GM23338 (cell line): ENCODE data around the gene ZNF583. TPM values are rescaled to one million over a fixed set of nuclear protein-coding genes. Genes with fewer than 3 reads are reported as not detected.

ENCODE experiments used
- ATAC-seq: fragments of 200-7000 bp; cut with Tn5 transposase; 3 replicates; pipeline ENCODE4 v1.9.1; 2020
- DNase-seq: peaks from one replicate; pipeline ENCODE4 v3.0.0-alpha.2; 2015; ENCODE audit warnings: low spot score
- H2AFZ ChIP-seq: fragments of 200-600 bp; sonication (generic); 2 replicates; pipeline ENCODE4 v1.8.0; 2016; ENCODE audit warnings: antibody characterized with exemption, mild to moderate bottlenecking, moderate library complexity
- H3F3A ChIP-seq: fragments of 200-600 bp; sonication (generic); replicated peaks from 2 replicates; pipeline ENCODE4 v1.8.0; 2017; ENCODE audit warnings: antibody characterized with exemption, mixed run types, low read depth
- H3K27ac ChIP-seq: fragments of 200-600 bp; sonication (generic); 2 replicates; pipeline ENCODE4 v1.6.1; 2016; ENCODE audit warnings: low read depth
- H3K27me3 ChIP-seq: fragments of 200-600 bp; sonication (generic); 2 replicates; pipeline ENCODE4 v1.8.0; 2016; ENCODE audit warnings: mild to moderate bottlenecking, mixed run types, moderate library complexity; ENCODE audit not compliant: insufficient read depth
- H3K36me3 ChIP-seq: fragments of 200-600 bp; sonication (generic); 2 replicates; pipeline ENCODE4 v1.8.0; 2016; ENCODE audit warnings: mild to moderate bottlenecking; ENCODE audit not compliant: insufficient read depth
- H3K4me1 ChIP-seq: fragments of 200-600 bp; sonication (generic); 2 replicates; pipeline ENCODE4 v1.8.0; 2016; ENCODE audit warnings: mild to moderate bottlenecking, moderate library complexity; ENCODE audit not compliant: insufficient read depth
- H3K4me2 ChIP-seq: fragments of 200-600 bp; sonication (generic); 2 replicates; pipeline ENCODE4 v1.7.1; 2017; ENCODE audit warnings: mixed run types
- H3K4me3 ChIP-seq: fragments of 200-600 bp; sonication (generic); 2 replicates; pipeline ENCODE4 v1.6.1; 2016; ENCODE audit warnings: mixed run types
- H3K79me2 ChIP-seq: fragments of 200-600 bp; sonication (generic); replicated peaks from 2 replicates; pipeline ENCODE4 v1.8.0; 2017; ENCODE audit warnings: mild to moderate bottlenecking; ENCODE audit not compliant: insufficient read depth
- H3K9me2 ChIP-seq: fragments of 200-600 bp; sonication (generic); 2 replicates; pipeline ENCODE4 v1.8.0; 2017; ENCODE audit not compliant: insufficient read depth
- H4K20me1 ChIP-seq: fragments of 200-600 bp; sonication (generic); replicated peaks from 2 replicates; pipeline ENCODE4 v1.8.0; 2017; ENCODE audit warnings: mild to moderate bottlenecking; ENCODE audit not compliant: insufficient read depth
- H3K27ac Mint-ChIP-seq: 2 replicates; pipeline ENCODE4 v1.8.0; 2020; ENCODE audit warnings: inconsistent platforms, mild to moderate bottlenecking, moderate library complexity, mixed read lengths
- H3K27me3 Mint-ChIP-seq: 3 replicates; pipeline ENCODE4 v1.8.0; 2022; ENCODE audit warnings: low read depth, mild to moderate bottlenecking, moderate library complexity, mixed read lengths, inconsistent platforms; ENCODE audit not compliant: insufficient read depth, poor library complexity
- H3K36me3 Mint-ChIP-seq: 3 replicates; pipeline ENCODE4 v1.8.0; 2021; ENCODE audit warnings: low read depth, mild to moderate bottlenecking, inconsistent platforms, moderate library complexity, mixed read lengths
- H3K4me1 Mint-ChIP-seq: 3 replicates; pipeline ENCODE4 v1.8.0; 2020; ENCODE audit warnings: mild to moderate bottlenecking, inconsistent platforms, mixed read lengths
- H3K4me3 Mint-ChIP-seq: 3 replicates; pipeline ENCODE4 v1.8.0; 2021; ENCODE audit warnings: moderate library complexity, mild to moderate bottlenecking, inconsistent platforms, mixed read lengths
- H3K9me3 Mint-ChIP-seq: 3 replicates; pipeline ENCODE4 v1.8.0; 2020; ENCODE audit warnings: moderate library complexity, mild to moderate bottlenecking, inconsistent platforms, mixed read lengths
- CREB1 ChIP-seq: fragments of 250-450 bp; sonication (Bioruptor Pico); IDR thresholded peaks from 2 replicates; pipeline ENCODE4 v1.5.0; 2020; ENCODE audit warnings: low read depth, mild to moderate bottlenecking, moderate library complexity
- CTCF ChIP-seq, 2 experiments: fragments of 200-600 bp in 1 of 2; sonication (generic) in 1 of 2; conservative IDR thresholded peaks; 2 replicates each; pipeline versions ENCODE4 v1.5.1 to v1.6.1; 2016 to 2017; ENCODE audit warnings: antibody characterized with exemption in 2 of 2, low read depth in 2 of 2, mild to moderate bottlenecking in 2 of 2, moderate library complexity in 1 of 2
- ETS1 ChIP-seq: IDR thresholded peaks from 2 replicates; pipeline ENCODE4 v1.6.1; 2016; ENCODE audit warnings: antibody characterized with exemption
- EZH2 ChIP-seq: fragments of 200-600 bp; sonication (generic); IDR thresholded peaks from one replicate; pipeline ENCODE4 v1.8.0; 2017; ENCODE audit warnings: antibody characterized with exemption, mild to moderate bottlenecking, low read depth; ENCODE audit not compliant: unreplicated experiment
- EZH2phosphoT487 ChIP-seq: fragments of 200-600 bp; sonication (generic); IDR thresholded peaks from one replicate; pipeline ENCODE4 v1.8.1; 2018; ENCODE audit warnings: antibody characterized with exemption; ENCODE audit not compliant: unreplicated experiment
- JUNB ChIP-seq: IDR thresholded peaks from one replicate; pipeline ENCODE4 v1.6.1; 2016; ENCODE audit warnings: antibody characterized with exemption; ENCODE audit not compliant: unreplicated experiment
- NANOG ChIP-seq: IDR thresholded peaks from 2 replicates; pipeline ENCODE4 v1.6.1; 2016; ENCODE audit warnings: antibody characterized with exemption, borderline replicate concordance
- POLR2AphosphoS5 ChIP-seq: IDR thresholded peaks from 2 replicates; pipeline ENCODE4 v1.6.1; 2016; ENCODE audit warnings: antibody characterized with exemption, low read depth
- REST ChIP-seq: IDR thresholded peaks from one replicate; pipeline ENCODE4 v1.6.1; 2018; ENCODE audit warnings: antibody characterized with exemption; ENCODE audit not compliant: unreplicated experiment
- STAT1 ChIP-seq: IDR thresholded peaks from one replicate; pipeline ENCODE4 v1.6.1; 2016; ENCODE audit warnings: antibody characterized with exemption; ENCODE audit not compliant: unreplicated experiment
- ZNF114 ChIP-seq: fragments of 250-450 bp; sonication (Bioruptor Pico); IDR thresholded peaks from 2 replicates; pipeline ENCODE4 v1.5.0; 2020; ENCODE audit warnings: mild to moderate bottlenecking, moderate library complexity
- ZNF331 ChIP-seq: fragments of 250-450 bp; sonication (Bioruptor Pico); IDR thresholded peaks from 2 replicates; pipeline ENCODE4 v1.5.0; 2020; ENCODE audit warnings: low read depth, mild to moderate bottlenecking, moderate library complexity
- ZNF462 ChIP-seq: fragments of 250-450 bp; sonication (Bioruptor Pico); IDR thresholded peaks from 2 replicates; pipeline ENCODE4 v1.5.0; 2020; ENCODE audit warnings: mild to moderate bottlenecking, moderate library complexity
- polyA plus RNA-seq: library from polyadenylated mRNA; unstranded; fragments of >200 nt; fragmentation: Nextera tagmentation; extraction: Ambion mirVana; gene quantifications from 2 replicates; pipeline ENCODE4 v1.2.1, GENCODE V29; 2016
- total RNA-seq: library from RNA; depleted of rRNA; stranded (reverse); fragments of >200 nt; shearing (Covaris generic); gene quantifications from 2 replicates; pipeline ENCODE4 v1.2.3, GENCODE V29; 2014

Gene ZNF583
- total and polyA plus RNA-seq, 2 experiments from 2014 or later, result 2.4 to 6.3 TPM

GRCh38 chr19:56474308-56474707 lies 70.2 kb downstream of the ZNF583 start:
- Histone ChIP-seq H4K20me1 (no peaks in the 10 kb centered on the region; the same call in 1 of the 2 replicates), H3K4me1 (no peaks in the 10 kb centered on the region), H2AFZ (no peak overlapping the region), H3K4me2 (no peak overlapping the region), H3K27me3 (no peaks in the 10 kb centered on the region), H3F3A (no peaks in the 10 kb centered on the region), H3K27ac (no peak overlapping the region), H3K79me2 (peaks cover 45% of the 10 kb centered on the region), H3K9me2 (no peaks in the 10 kb centered on the region), H3K4me3 (no peak overlapping the region), H3K36me3 (no peaks in the 10 kb centered on the region)
- no peak overlapping the region for H3K27ac Mint-ChIP-seq
- peaks cover 96% of the 10 kb centered on the region for H3K9me3 Mint-ChIP-seq
- no peak overlapping the region for H3K4me3 Mint-ChIP-seq
- no peaks in the 10 kb centered on the region for H3K4me1 Mint-ChIP-seq
- DNase-seq, result no peak
- no peak for TF ChIP-seq ZNF331 (CRISPR knock-in tag)
- no peak for TF ChIP-seq CREB1 (CRISPR knock-in tag)
- TF ChIP-seq STAT1, result no peak
- TF ChIP-seq ETS1, result no peak
- no peak for TF ChIP-seq ZNF114 (CRISPR knock-in tag)
- TF ChIP-seq JUNB, result no peak
- TF ChIP-seq NANOG, result no peak
- no peak for TF ChIP-seq REST
- TF ChIP-seq CTCF (conservative IDR thresholded peaks at IDR 0.05; ENCODE audit: low read depth in 2 of 2), result no peak
- no peak for TF ChIP-seq POLR2AphosphoS5
- no peak for TF ChIP-seq ZNF462 (CRISPR knock-in tag)
- TF ChIP-seq EZH2phosphoT487, result no peak
- no peak for TF ChIP-seq EZH2
- H3K27me3 Mint-ChIP-seq, result peaks cover 12% of the 10 kb centered on the region
- no peak for ATAC-seq
- peaks cover 40% of the 10 kb centered on the region for H3K36me3 Mint-ChIP-seq
